HG02763 (cell line): ENCODE results near the gene SRRM3.
"Not testable (repeated sequence)": the region's sequence is repeated elsewhere in the genome, so short reads cannot be mapped to it uniquely, and the experiment has no call there.

Experiments used
- ATAC-seq: cut with Tn5 transposase; IDR thresholded peaks from one replicate; pipeline ENCODE4 v1.9.1; 2021; ENCODE audit warnings: mild to moderate bottlenecking, moderate library complexity; ENCODE audit not compliant: unreplicated experiment

SRRM3 gene

GRCh38 chr7:76335417-76335816, 133.7 kb downstream of the SRRM3 start:
- ATAC-seq, result not testable (repeated sequence)

- ATAC-seq, result no peak
Measured at GRCh38 chr7:76336094-76336493, 134.4 kb downstream of the SRRM3 start.
